ENCODE data around the gene SGPP2.

DNA sequence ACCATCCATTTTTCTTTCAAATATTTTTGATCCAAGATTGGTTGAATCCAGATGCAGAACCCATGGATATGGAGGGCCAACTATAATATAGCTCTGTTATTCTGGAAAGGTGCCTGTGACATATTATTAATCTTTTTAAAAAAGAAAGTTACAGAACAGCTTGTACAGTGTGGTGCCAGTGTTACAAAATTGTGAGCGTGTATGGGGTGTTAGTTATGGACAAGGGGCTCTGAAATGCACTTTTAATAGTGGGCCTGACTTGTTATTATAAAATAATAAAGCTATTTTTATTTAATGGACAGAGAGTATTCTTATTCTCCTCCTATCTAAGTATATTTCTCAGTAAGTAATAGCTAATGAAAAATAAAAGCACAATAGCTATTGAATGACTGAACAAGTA lies 120.3 kb downstream of the SGPP2 start:
- TF ChIP-seq CHD2 (IDR thresholded peaks at IDR 0.05; ENCODE audit: low read length, partially characterized antibody) = no peak
- TF ChIP-seq POLR2A (IDR thresholded peaks at IDR 0.05; ENCODE audit: low read length) = no peak
- TF ChIP-seq, protein P1, sequence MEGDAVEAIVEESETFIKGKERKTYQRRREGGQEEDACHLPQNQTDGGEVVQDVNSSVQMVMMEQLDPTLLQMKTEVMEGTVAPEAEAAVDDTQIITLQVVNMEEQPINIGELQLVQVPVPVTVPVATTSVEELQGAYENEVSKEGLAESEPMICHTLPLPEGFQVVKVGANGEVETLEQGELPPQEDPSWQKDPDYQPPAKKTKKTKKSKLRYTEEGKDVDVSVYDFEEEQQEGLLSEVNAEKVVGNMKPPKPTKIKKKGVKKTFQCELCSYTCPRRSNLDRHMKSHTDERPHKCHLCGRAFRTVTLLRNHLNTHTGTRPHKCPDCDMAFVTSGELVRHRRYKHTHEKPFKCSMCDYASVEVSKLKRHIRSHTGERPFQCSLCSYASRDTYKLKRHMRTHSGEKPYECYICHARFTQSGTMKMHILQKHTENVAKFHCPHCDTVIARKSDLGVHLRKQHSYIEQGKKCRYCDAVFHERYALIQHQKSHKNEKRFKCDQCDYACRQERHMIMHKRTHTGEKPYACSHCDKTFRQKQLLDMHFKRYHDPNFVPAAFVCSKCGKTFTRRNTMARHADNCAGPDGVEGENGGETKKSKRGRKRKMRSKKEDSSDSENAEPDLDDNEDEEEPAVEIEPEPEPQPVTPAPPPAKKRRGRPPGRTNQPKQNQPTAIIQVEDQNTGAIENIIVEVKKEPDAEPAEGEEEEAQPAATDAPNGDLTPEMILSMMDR (IDR thresholded peaks at IDR 0.05) = no peak
- no peak for TF ChIP-seq EP300 (IDR thresholded peaks at IDR 0.05)
- TF ChIP-seq KDM1A (IDR thresholded peaks at IDR 0.05; ENCODE audit: low read depth) = no peak

Data from A549 (cell line).